ENCODE data around the gene LCN10.

The LCN10 gene

GRCh38 chr9:136740069-136740468 lies 2.7 kb downstream of the LCN10 start:
- no peak overlapping the region for H2BK12ac ChIP-seq (ENCODE audit: low read length in 2 of 2)
- no peak overlapping the region for H2AK5ac ChIP-seq (ENCODE audit: low read length, severe bottlenecking)
- no peak overlapping the region for H2BK15ac ChIP-seq (ENCODE audit: low read depth, poor library complexity, severe bottlenecking)
- no peak overlapping the region for H3K14ac ChIP-seq (ENCODE audit: low read length in 2 of 2)
- no peak overlapping the region for H3K4ac ChIP-seq (ENCODE audit: low read depth in 1 of 2, low read length in 2 of 2)
- H2AFZ ChIP-seq (ENCODE audit: low read depth, low read length), result no peak overlapping the region
- H4K8ac ChIP-seq (ENCODE audit: low read length), result no peak overlapping the region
- no peak overlapping the region for H2BK5ac ChIP-seq (ENCODE audit: low read depth, low read length, poor library complexity, severe bottlenecking)
- no peak overlapping the region for H4K91ac ChIP-seq (ENCODE audit: low read length)
- 90% methylated on average over 11 of the region's 11 CpGs for WGBS
- H3K79me1 ChIP-seq (replicated peaks; ENCODE audit: low read length, poor library complexity, severe bottlenecking), result no peaks in the 10 kb centered on the region
- H3K4me3 ChIP-seq (ENCODE audit: insufficient read depth in 1 of 2, low read depth in 1 of 2, low read length in 2 of 2), result no peak overlapping the region
- DNase-seq, result no peak
- H2BK120ac ChIP-seq (ENCODE audit: low read depth, low read length), result no peak overlapping the region
- no peak overlapping the region for H3K18ac ChIP-seq (ENCODE audit: low read depth in 1 of 2, low read length in 2 of 2)
- no peaks in the 10 kb centered on the region for H3K9me3 ChIP-seq (ENCODE audit: control insufficient read depth, low read length)
- no peak overlapping the region for H3K9ac ChIP-seq (ENCODE audit: low read length)
- no peaks in the 10 kb centered on the region for H3K36me3 ChIP-seq (ENCODE audit: control insufficient read depth in 1 of 2, insufficient read depth in 2 of 2, low read depth in 1 of 2, low read length in 2 of 2)
- H3K27me3 ChIP-seq (ENCODE audit: control insufficient read depth in 1 of 2, insufficient read depth in 1 of 2, low read length in 2 of 2), result peaks cover 62 to 73% of the 10 kb centered on the region in 2 experiments
- H3K4me1 ChIP-seq (ENCODE audit: control insufficient read depth, insufficient read depth, low read depth, low read length), result peaks cover 2% of the 10 kb centered on the region
- no peak overlapping the region for H3K23ac ChIP-seq (ENCODE audit: low read length in 2 of 2)
- no peak overlapping the region for H3K4me2 ChIP-seq (ENCODE audit: low read length, poor library complexity, severe bottlenecking)
- no peak overlapping the region for H3K27ac ChIP-seq (ENCODE audit: low read length, poor library complexity, severe bottlenecking)

- no peaks in the 10 kb centered on the region for H3K79me1 ChIP-seq (replicated peaks; ENCODE audit: low read length, poor library complexity, severe bottlenecking)
- no peaks in the 10 kb centered on the region for H3K9me3 ChIP-seq (ENCODE audit: control insufficient read depth, low read length)
- no peak overlapping the region for H3K18ac ChIP-seq (ENCODE audit: low read depth in 1 of 2, low read length in 2 of 2)
Measured at GRCh38 chr9:136739509-136739908, 3.2 kb downstream of the LCN10 start.

GRCh38 chr9:136738960-136739359 lies 3.8 kb downstream of the LCN10 start:
- DNase-seq, result no peak
- Histone ChIP-seq H3K36me3 (ENCODE audit: control insufficient read depth in 1 of 2, insufficient read depth in 2 of 2, low read depth in 1 of 2, low read length in 2 of 2) (no peaks in the 10 kb centered on the region), H4K91ac (ENCODE audit: low read length) (no peak overlapping the region), H2AFZ (ENCODE audit: low read depth, low read length) (no peak overlapping the region), H3K9ac (ENCODE audit: low read length) (no peak overlapping the region), H3K27me3 (ENCODE audit: control insufficient read depth in 1 of 2, insufficient read depth in 1 of 2, low read length in 2 of 2) (peaks cover 56 to 68% of the 10 kb centered on the region in 2 experiments), H2BK5ac (ENCODE audit: low read depth, low read length, poor library complexity, severe bottlenecking) (no peak overlapping the region), H3K23ac (ENCODE audit: low read length in 2 of 2) (no peak overlapping the region), H3K18ac (ENCODE audit: low read depth in 1 of 2, low read length in 2 of 2) (no peak overlapping the region), H3K14ac (ENCODE audit: low read length in 2 of 2) (no peak overlapping the region), H3K9me3 (ENCODE audit: control insufficient read depth, low read length) (no peaks in the 10 kb centered on the region), H2BK15ac (ENCODE audit: low read depth, poor library complexity, severe bottlenecking) (no peak overlapping the region), H3K4me2 (ENCODE audit: low read length, poor library complexity, severe bottlenecking) (no peak overlapping the region), H2AK5ac (ENCODE audit: low read length, severe bottlenecking) (no peak overlapping the region), H3K4me1 (ENCODE audit: control insufficient read depth, insufficient read depth, low read depth, low read length) (peaks cover 2% of the 10 kb centered on the region), H3K27ac (ENCODE audit: low read length, poor library complexity, severe bottlenecking) (no peak overlapping the region), H3K4me3 (ENCODE audit: insufficient read depth in 1 of 2, low read depth in 1 of 2, low read length in 2 of 2) (peak overlapping the region in 1 of 2 experiments; percentile 25), H3K4ac (ENCODE audit: low read depth in 1 of 2, low read length in 2 of 2) (no peak overlapping the region), H3K79me1 (replicated peaks; ENCODE audit: low read length, poor library complexity, severe bottlenecking) (no peaks in the 10 kb centered on the region), H2BK12ac (ENCODE audit: low read length in 2 of 2) (no peak overlapping the region), H2BK120ac (ENCODE audit: low read depth, low read length) (no peak overlapping the region), H4K8ac (ENCODE audit: low read length) (peak overlapping the region; percentile 42)
- WGBS, result 94% methylated on average over 20 of the region's 20 CpGs

More at GRCh38 chr9:136739509-136739908, 3.2 kb downstream of the LCN10 start:
- WGBS, result 90% methylated on average over 23 of the region's 23 CpGs
- Histone ChIP-seq H2BK15ac (ENCODE audit: low read depth, poor library complexity, severe bottlenecking) (no peak overlapping the region), H3K4me3 (ENCODE audit: insufficient read depth in 1 of 2, low read depth in 1 of 2, low read length in 2 of 2) (no peak overlapping the region), H2AFZ (ENCODE audit: low read depth, low read length) (no peak overlapping the region), H3K36me3 (ENCODE audit: control insufficient read depth in 1 of 2, insufficient read depth in 2 of 2, low read depth in 1 of 2, low read length in 2 of 2) (no peaks in the 10 kb centered on the region), H3K4ac (ENCODE audit: low read depth in 1 of 2, low read length in 2 of 2) (no peak overlapping the region), H3K14ac (ENCODE audit: low read length in 2 of 2) (no peak overlapping the region), H3K4me2 (ENCODE audit: low read length, poor library complexity, severe bottlenecking) (no peak overlapping the region), H3K4me1 (ENCODE audit: control insufficient read depth, insufficient read depth, low read depth, low read length) (peaks cover 2% of the 10 kb centered on the region), H2BK120ac (ENCODE audit: low read depth, low read length) (no peak overlapping the region), H2AK5ac (ENCODE audit: low read length, severe bottlenecking) (no peak overlapping the region), H4K91ac (ENCODE audit: low read length) (no peak overlapping the region), H3K9ac (ENCODE audit: low read length) (no peak overlapping the region), H3K27ac (ENCODE audit: low read length, poor library complexity, severe bottlenecking) (no peak overlapping the region), H2BK12ac (ENCODE audit: low read length in 2 of 2) (no peak overlapping the region), H4K8ac (ENCODE audit: low read length) (no peak overlapping the region), H3K23ac (ENCODE audit: low read length in 2 of 2) (no peak overlapping the region), H2BK5ac (ENCODE audit: low read depth, low read length, poor library complexity, severe bottlenecking) (no peak overlapping the region), H3K27me3 (ENCODE audit: control insufficient read depth in 1 of 2, insufficient read depth in 1 of 2, low read length in 2 of 2) (peaks cover 62 to 73% of the 10 kb centered on the region in 2 experiments)
- no peak for DNase-seq

- 93% methylated on average over 18 of the region's 21 CpGs for WGBS
Measured at GRCh38 chr9:136735812-136736480, 6.8 kb downstream of the LCN10 start.

More at GRCh38 chr9:136735812-136736480, 6.8 kb downstream of the LCN10 start:
- Histone ChIP-seq H3K23ac (ENCODE audit: low read length in 2 of 2) (no peak overlapping the region), H3K9me3 (ENCODE audit: control insufficient read depth, low read length) (no peaks in the 10 kb centered on the region), H3K4me2 (ENCODE audit: low read length, poor library complexity, severe bottlenecking) (no peak overlapping the region), H3K36me3 (ENCODE audit: control insufficient read depth in 1 of 2, insufficient read depth in 2 of 2, low read depth in 1 of 2, low read length in 2 of 2) (peaks cover 0 to 3% of the 10 kb centered on the region in 2 experiments), H4K8ac (ENCODE audit: low read length) (no peak overlapping the region), H2AK5ac (ENCODE audit: low read length, severe bottlenecking) (no peak overlapping the region), H3K79me1 (replicated peaks; ENCODE audit: low read length, poor library complexity, severe bottlenecking) (no peaks in the 10 kb centered on the region), H3K4me3 (ENCODE audit: insufficient read depth in 1 of 2, low read depth in 1 of 2, low read length in 2 of 2) (no peak overlapping the region), H2AFZ (ENCODE audit: low read depth, low read length) (no peak overlapping the region), H3K27ac (ENCODE audit: low read length, poor library complexity, severe bottlenecking) (no peak overlapping the region), H2BK120ac (ENCODE audit: low read depth, low read length) (no peak overlapping the region), H3K4ac (ENCODE audit: low read depth in 1 of 2, low read length in 2 of 2) (no peak overlapping the region), H2BK5ac (ENCODE audit: low read depth, low read length, poor library complexity, severe bottlenecking) (no peak overlapping the region), H3K4me1 (ENCODE audit: control insufficient read depth, insufficient read depth, low read depth, low read length) (no peaks in the 10 kb centered on the region), H3K9ac (ENCODE audit: low read length) (no peak overlapping the region), H3K14ac (ENCODE audit: low read length in 2 of 2) (no peak overlapping the region), H2BK15ac (ENCODE audit: low read depth, poor library complexity, severe bottlenecking) (no peak overlapping the region), H3K27me3 (ENCODE audit: control insufficient read depth in 1 of 2, insufficient read depth in 1 of 2, low read length in 2 of 2) (peaks cover 32 to 38% of the 10 kb centered on the region in 2 experiments), H2BK12ac (ENCODE audit: low read length in 2 of 2) (no peak overlapping the region), H4K91ac (ENCODE audit: low read length) (no peak overlapping the region), H3K18ac (ENCODE audit: low read depth in 1 of 2, low read length in 2 of 2) (no peak overlapping the region)
- no peak for DNase-seq
